ENCODE measurements around the gene RAB29.

DNA sequence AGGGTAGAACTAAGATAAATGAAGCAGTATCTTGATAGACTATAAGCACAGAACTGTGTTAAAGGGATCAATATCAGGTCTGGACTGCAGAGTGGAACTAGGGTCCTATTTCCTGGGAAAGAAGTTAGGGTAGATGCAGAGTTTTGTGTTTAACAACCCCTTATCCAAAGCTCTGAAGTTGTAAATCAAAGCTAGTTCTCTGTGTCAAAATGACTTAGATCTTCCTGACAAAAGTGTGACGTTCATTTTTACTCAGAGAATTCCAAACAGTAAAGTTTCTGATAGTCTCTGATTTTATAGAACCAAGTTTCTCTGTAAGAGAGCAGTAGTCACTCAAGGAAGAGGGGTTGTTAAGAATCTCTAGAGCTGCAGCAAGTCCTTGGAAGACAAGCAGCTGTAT is 33.6 kb downstream of the RAB29 start:
- no peak for TF ChIP-seq POLR2A (IDR thresholded peaks at IDR 0.05; ENCODE audit: low read depth, low read length)
- TF ChIP-seq, protein P1, sequence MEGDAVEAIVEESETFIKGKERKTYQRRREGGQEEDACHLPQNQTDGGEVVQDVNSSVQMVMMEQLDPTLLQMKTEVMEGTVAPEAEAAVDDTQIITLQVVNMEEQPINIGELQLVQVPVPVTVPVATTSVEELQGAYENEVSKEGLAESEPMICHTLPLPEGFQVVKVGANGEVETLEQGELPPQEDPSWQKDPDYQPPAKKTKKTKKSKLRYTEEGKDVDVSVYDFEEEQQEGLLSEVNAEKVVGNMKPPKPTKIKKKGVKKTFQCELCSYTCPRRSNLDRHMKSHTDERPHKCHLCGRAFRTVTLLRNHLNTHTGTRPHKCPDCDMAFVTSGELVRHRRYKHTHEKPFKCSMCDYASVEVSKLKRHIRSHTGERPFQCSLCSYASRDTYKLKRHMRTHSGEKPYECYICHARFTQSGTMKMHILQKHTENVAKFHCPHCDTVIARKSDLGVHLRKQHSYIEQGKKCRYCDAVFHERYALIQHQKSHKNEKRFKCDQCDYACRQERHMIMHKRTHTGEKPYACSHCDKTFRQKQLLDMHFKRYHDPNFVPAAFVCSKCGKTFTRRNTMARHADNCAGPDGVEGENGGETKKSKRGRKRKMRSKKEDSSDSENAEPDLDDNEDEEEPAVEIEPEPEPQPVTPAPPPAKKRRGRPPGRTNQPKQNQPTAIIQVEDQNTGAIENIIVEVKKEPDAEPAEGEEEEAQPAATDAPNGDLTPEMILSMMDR (IDR thresholded peaks at IDR 0.05; ENCODE audit: extremely low read depth in 1 of 2, insufficient read depth in 1 of 2, low read depth in 1 of 2, low read length in 2 of 2), result no peak

Data from endothelial cell of umbilical vein (primary cell).